Putamen (tissue), 1 donor: ENCODE data around the gene ANK3.

Experiments used
- DNase-seq: peaks from one replicate; pipeline ENCODE4 v3.0.0-alpha.2; 2016; ENCODE audit warnings: low spot score

The ANK3 gene

DNA sequence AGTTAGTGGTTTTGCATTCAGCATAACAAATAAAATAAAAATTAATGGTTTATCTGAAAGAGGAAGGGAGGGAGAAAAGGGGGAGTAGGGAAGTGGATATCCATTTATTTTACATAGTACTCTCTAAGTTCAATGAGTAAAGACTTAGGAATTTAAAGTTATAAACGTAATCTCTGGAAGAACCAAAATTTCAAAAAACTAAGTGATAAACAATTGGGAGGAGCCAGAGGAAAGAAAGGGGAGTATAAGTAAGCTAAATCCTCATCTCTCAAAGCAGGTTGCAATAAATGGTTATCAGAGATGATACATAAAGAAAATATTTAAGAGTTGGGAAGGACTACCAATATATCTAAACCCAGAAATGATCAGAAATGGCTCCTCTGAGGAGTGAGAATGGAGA, 46.4 kb downstream of the ANK3 start:
- no peak for DNase-seq

DNA sequence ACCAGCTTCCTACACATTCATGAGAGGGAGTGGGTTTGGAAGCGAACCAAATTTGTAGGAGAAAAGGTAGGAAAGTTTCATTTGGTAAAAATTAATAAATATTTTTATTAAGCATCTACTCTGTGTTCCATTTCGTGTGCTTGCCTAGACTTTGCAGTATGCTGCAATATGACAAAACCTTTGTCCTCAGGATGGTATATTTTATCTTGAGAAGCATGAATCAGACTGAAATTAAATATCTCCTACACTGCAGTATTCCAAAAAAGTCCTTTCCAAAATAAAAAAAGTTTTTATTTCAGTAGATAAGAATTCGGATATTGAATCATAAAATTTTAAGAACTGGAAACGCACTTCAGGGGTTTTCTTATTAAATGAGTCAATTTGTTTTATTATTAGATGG, 47.7 kb downstream of the ANK3 start:
- DNase-seq: no peak

GRCh38 chr10:60340973-60341372, 48.7 kb downstream of the ANK3 start:
- DNase-seq: no peak

GRCh38 chr10:60339757-60340156, 49.9 kb downstream of the ANK3 start:
- DNase-seq: no peak

DNA sequence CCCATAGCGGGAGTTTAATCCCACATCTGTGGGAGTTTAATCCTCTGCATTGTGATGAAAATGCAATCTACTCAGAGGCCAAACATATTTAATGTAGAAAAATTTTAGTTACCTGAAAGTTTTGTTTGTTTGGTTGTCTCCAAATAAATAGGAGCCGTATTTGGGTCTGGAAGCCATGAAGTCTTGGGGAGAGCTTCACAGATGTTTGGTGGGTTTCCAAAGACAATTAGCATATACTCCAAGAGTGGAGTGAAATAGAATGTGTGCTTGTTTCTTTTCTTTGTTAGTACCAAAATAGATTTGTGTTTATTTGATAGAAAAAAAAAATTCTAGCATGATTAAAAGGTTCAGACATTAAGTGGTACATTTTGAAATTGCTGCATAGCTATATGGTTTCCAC, 50.9 kb downstream of the ANK3 start:
- no peak for DNase-seq

- DNase-seq: no peak
Measured at GRCh38 chr10:60338002-60338564, 51.6 kb downstream of the ANK3 start.

DNA sequence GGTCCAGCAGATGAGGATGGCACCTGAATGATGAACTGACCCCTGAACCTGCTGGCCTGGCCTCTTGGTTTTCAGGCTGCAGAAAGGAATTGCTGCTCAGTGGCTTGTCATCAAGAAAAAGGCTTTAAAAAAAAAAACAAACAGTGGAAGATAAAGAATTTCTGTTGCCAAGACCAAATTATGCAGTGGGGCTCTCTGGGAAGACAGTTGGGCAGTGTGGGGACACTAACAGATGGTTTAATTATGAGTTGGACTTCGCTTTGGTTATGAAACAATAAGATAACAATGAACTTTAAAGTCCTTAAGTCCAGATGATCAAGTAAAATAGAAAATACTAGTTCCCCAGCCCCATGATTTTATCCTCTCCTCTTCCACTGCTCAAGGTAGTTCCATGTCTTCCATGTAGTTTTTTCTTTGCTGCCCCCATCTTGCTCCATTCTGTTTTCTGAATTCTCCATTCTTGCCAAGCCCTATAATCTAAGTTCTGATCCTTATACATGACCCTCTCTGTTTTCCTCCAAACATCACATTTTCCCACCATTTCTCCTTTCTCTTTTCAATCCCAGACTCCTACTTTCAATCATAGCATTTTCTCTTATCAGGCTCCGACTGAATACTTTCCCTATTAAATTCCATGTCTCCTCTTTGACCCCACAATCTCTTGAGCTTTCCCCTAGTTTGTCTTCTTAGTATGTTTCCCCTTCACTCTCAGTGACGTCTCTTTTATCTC, 52.6 kb downstream of the ANK3 start:
- DNase-seq: no peak

DNA sequence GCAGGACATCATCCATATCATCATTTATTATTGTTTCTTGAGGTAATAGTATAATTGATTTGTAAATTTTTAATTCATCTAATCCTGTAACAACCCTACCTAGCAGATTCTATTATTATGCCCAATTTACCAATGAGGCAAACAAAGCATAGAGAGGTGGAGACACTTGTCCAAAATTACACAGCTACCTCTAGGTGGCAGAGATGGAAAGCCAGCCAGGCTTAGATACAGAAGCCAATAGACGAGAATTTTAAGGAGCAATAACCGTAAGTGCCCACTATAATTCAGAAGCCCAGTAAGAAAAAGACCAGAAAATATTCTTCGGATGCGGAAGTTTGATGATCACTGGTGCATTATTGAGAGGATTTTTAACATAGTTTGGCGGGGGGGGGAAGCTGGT, 54.0 kb downstream of the ANK3 start:
- DNase-seq: no peak

- no peak for DNase-seq
Measured at GRCh38 chr10:60334991-60335390, 54.7 kb downstream of the ANK3 start.

- no peak for DNase-seq
Measured at GRCh38 chr10:60332371-60332770, 57.3 kb downstream of the ANK3 start.

DNA sequence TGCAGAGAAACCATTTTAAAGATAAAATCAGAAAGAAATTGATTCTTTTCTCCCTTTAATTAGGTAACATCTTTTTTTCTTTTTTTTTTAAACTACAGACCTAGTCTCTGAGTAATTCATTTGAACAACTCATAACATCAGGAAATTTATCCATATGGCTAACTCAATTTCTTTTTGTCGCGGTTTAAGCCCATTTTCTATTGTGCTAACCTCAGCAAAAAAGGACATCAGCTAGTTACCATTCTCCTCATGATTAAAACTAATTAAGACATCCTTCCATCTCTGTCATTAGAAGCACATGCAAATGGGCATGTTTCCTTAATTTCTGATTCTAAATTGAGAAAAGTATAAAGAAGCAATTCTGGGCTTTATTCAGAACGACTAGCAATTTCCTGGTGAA, 57.8 kb downstream of the ANK3 start:
- DNase-seq: no peak

- no peak for DNase-seq
Measured at GRCh38 chr10:60323162-60323561, 66.5 kb downstream of the ANK3 start.

GRCh38 chr10:60320666-60321065, 69.0 kb downstream of the ANK3 start:
- no peak for DNase-seq

- DNase-seq: no peak
Measured at GRCh38 chr10:60316029-60316428, 73.6 kb downstream of the ANK3 start.

DNA sequence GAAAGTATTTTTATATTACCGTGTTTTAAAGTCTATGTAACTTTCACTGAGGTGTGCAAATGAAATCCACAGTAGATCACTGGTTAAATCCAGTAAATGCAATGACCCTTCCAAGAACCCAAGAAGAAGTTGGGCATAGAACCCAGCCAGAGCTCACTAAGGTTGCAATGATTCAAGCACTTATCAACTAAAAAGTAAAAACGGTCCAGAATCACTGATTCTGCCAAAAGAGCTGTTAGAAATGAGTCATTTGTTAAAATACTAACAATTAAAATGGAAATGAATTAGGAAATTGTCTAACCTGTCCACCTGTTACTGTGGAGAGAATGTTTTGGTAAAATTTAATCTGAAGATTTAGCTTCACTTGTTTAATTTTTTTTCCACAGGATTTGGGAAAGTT, 74.4 kb downstream of the ANK3 start:
- DNase-seq: no peak

GRCh38 chr10:60314069-60314940, 75.4 kb downstream of the ANK3 start:
- no peak for DNase-seq

DNA sequence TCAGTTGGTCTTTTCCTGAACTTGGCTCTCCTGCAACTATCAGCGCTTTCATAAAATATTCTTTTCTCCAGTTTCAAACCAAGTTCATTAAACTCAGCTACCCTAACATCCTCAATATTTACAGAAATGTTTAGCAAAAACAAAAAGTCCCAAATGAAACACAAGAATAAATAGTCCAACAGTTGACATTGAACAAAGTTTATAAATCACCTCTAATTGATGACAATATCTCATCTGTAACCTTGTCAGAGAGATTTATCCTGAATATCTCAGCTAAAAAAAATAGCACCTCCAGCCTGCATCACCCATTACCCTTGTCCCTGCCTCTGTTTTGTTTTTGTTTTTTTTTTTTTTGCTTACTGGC, 76.1 kb downstream of the ANK3 start:
- DNase-seq: no peak

GRCh38 chr10:60312818-60313588, 76.7 kb downstream of the ANK3 start:
- no peak for DNase-seq

DNA sequence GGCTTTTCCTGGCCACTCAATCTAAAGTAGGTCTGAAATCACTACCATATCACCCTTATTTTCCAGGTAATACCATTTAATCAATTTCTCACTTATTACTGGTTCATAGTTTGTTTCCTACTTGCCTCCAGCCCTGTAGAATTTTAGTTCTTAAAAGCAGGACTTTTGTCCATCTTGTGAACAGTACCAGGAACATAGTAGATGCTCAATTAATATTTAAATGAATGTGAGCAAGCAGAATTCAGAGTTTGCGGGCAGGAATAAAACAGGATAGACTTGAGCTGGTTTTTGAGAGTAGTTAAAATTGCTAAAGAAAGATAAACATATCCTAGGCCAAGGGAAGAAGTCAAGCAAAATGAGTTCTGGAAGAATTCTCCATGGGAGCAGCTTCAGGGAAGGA, 77.9 kb downstream of the ANK3 start:
- DNase-seq: no peak

DNA sequence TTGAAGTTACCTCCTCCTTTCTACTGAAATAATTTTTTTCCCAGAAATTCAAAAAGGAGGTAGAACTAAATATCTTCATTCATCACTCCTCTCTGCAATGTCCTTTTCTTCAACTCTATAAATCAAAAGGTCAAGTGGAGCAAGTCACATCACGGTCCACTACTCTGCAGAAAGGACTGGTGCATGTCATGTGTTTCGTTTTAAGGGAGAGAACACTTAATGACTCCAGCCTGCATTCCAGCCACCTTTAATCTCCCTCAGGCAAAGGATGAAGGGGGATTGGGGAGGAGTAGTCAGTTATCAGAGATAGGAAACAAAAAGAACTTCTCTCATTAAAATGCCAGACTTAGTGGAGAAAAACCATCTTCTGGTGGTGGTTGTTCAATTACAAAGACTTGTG, 78.9 kb downstream of the ANK3 start:
- no peak for DNase-seq

- no peak for DNase-seq
Measured at GRCh38 chr10:60309891-60310290, 79.8 kb downstream of the ANK3 start.

- DNase-seq: peak; percentile 64
Measured at GRCh38 chr10:60309371-60309770, 80.3 kb downstream of the ANK3 start.
